H1 (cell line): ENCODE data around the gene ZNF311. TPM values are rescaled to one million over a fixed set of nuclear protein-coding genes. Genes with fewer than 3 reads are reported as not detected.

Experiments used
- BRCA1 ChIP-seq: IDR thresholded peaks from 2 replicates; pipeline ENCODE4 v1.6.1; 2012; ENCODE audit warnings: low read depth, low read length, improper control_type of control experiment
- polyA plus RNA-seq, 7 experiments: library from polyadenylated mRNA; depleted of rRNA in 3 of 7; stranded (reverse) in 5 of 7; unstranded in 2 of 7; fragments of >200 nt in 5 of 7; fragments of 200-250 nt in 2 of 7; gene quantifications; 1 replicate in 5 of 7; 2 replicates in 1 of 7; 4 replicates in 1 of 7; pipeline versions ENCODE4 v1.2.1 to v1.2.3, GENCODE V29; 2011 to 2013; ENCODE audit warnings: missing spikeins in 2 of 7, mixed read lengths in 2 of 7
- total RNA-seq: library from RNA; stranded (reverse); fragmentation: NEBNext Ultra II Directional; extraction: Animal tissue kit (Norgen Biotek cat#: 25700); gene quantifications from 2 replicates; pipeline ENCODE4 v1.2.1, GENCODE V29; 2021
- TF ChIP-seq, protein P1 (sequence below): fragments of 300-600 bp; sonication (generic); IDR thresholded peaks from 2 replicates; pipeline ENCODE4 v1.7.1; 2012; ENCODE audit warnings: low read length, moderate library complexity, mild to moderate bottlenecking, inconsistent platforms; ENCODE audit not compliant: insufficient replicate concordance

Gene ZNF311
- total and polyA plus RNA-seq, 2 of the 8 experiments (the other 6 are each of a cell fraction or from before 2014, with no cell fraction given): 1.9 to 4.2 TPM

DNA sequence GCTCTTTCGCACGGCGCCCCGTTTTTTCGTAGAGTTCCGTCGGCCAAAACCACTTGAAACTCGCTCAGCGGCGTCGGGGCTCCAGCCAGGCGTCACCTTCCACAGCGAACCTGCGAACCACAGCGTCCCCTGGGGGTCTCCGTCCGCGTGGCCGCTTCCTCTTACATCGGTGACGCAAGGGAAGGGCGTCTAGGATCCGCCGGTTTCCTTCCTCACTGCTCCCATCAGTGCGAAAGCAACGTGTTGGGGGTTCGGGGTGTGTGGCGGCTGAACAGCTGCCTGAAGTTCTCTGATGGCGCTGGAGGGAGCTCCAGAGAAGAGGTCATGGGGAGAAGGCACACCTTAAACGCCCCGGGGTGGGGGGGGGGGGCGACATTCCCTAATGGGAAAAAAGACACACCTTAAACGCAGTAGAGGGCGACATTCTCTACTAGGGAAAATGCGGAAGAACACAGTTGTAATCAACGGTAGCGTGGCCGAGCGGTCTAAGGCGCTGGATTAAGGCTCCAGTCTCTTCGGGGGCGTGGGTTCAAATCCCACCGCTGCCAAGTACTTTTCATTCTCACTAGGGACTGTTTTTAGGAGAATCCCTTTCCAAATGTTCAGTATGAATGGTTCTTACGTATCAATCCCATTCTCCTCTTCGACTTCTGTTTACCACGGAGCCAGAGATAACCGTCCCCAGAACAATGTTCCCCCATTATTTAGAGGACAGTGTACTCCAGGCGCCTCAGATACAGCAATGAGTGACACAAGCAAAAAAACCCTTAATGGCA lies 16.4 kb downstream of the ZNF311 start (continued):
- TF ChIP-seq, protein P1, sequence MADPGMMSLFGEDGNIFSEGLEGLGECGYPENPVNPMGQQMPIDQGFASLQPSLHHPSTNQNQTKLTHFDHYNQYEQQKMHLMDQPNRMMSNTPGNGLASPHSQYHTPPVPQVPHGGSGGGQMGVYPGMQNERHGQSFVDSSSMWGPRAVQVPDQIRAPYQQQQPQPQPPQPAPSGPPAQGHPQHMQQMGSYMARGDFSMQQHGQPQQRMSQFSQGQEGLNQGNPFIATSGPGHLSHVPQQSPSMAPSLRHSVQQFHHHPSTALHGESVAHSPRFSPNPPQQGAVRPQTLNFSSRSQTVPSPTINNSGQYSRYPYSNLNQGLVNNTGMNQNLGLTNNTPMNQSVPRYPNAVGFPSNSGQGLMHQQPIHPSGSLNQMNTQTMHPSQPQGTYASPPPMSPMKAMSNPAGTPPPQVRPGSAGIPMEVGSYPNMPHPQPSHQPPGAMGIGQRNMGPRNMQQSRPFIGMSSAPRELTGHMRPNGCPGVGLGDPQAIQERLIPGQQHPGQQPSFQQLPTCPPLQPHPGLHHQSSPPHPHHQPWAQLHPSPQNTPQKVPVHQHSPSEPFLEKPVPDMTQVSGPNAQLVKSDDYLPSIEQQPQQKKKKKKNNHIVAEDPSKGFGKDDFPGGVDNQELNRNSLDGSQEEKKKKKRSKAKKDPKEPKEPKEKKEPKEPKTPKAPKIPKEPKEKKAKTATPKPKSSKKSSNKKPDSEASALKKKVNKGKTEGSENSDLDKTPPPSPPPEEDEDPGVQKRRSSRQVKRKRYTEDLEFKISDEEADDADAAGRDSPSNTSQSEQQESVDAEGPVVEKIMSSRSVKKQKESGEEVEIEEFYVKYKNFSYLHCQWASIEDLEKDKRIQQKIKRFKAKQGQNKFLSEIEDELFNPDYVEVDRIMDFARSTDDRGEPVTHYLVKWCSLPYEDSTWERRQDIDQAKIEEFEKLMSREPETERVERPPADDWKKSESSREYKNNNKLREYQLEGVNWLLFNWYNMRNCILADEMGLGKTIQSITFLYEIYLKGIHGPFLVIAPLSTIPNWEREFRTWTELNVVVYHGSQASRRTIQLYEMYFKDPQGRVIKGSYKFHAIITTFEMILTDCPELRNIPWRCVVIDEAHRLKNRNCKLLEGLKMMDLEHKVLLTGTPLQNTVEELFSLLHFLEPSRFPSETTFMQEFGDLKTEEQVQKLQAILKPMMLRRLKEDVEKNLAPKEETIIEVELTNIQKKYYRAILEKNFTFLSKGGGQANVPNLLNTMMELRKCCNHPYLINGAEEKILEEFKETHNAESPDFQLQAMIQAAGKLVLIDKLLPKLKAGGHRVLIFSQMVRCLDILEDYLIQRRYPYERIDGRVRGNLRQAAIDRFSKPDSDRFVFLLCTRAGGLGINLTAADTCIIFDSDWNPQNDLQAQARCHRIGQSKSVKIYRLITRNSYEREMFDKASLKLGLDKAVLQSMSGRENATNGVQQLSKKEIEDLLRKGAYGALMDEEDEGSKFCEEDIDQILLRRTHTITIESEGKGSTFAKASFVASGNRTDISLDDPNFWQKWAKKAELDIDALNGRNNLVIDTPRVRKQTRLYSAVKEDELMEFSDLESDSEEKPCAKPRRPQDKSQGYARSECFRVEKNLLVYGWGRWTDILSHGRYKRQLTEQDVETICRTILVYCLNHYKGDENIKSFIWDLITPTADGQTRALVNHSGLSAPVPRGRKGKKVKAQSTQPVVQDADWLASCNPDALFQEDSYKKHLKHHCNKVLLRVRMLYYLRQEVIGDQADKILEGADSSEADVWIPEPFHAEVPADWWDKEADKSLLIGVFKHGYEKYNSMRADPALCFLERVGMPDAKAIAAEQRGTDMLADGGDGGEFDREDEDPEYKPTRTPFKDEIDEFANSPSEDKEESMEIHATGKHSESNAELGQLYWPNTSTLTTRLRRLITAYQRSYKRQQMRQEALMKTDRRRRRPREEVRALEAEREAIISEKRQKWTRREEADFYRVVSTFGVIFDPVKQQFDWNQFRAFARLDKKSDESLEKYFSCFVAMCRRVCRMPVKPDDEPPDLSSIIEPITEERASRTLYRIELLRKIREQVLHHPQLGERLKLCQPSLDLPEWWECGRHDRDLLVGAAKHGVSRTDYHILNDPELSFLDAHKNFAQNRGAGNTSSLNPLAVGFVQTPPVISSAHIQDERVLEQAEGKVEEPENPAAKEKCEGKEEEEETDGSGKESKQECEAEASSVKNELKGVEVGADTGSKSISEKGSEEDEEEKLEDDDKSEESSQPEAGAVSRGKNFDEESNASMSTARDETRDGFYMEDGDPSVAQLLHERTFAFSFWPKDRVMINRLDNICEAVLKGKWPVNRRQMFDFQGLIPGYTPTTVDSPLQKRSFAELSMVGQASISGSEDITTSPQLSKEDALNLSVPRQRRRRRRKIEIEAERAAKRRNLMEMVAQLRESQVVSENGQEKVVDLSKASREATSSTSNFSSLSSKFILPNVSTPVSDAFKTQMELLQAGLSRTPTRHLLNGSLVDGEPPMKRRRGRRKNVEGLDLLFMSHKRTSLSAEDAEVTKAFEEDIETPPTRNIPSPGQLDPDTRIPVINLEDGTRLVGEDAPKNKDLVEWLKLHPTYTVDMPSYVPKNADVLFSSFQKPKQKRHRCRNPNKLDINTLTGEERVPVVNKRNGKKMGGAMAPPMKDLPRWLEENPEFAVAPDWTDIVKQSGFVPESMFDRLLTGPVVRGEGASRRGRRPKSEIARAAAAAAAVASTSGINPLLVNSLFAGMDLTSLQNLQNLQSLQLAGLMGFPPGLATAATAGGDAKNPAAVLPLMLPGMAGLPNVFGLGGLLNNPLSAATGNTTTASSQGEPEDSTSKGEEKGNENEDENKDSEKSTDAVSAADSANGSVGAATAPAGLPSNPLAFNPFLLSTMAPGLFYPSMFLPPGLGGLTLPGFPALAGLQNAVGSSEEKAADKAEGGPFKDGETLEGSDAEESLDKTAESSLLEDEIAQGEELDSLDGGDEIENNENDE: no peak
- no peak for TF ChIP-seq BRCA1
- TF ChIP-seq, all 59 proteins: peak for 22
